Measurements from ENCODE around the gene EIF5B. TPM values are rescaled to one million over a fixed set of nuclear protein-coding genes. Genes with fewer than 3 reads are reported as not detected.
"Not testable (repeated sequence)": the region's sequence is repeated elsewhere in the genome, so short reads cannot be mapped to it uniquely, and the experiment has no call there.

EIF5B gene
- total RNA-seq, 1 donor from 2014 or later, result 31.0 TPM

DNA sequence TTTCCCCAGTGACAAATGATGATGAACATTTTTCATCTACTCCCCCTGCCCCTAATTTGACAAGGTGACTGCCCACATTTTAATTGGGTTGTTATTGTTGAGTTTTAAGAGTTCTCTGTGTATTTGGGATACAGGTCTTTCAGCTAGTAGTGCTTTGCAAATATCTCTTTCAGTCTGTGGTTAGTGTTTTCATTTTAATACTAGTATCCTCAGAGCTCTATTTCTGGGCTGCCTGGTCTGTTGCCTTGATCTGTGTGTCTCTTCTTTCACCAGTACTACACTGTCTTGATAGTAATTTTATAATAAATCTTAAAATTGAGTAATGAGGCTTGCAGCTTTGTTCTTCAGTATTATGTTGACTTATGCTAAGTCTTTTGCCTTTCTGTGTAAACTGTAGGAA is 19.7 kb downstream of the EIF5B start:
- Histone ChIP-seq H3K4me3 (no peak overlapping the region), H3K27ac (no peak overlapping the region), H3K4me1 (no peaks in the 10 kb centered on the region), H3K36me3 (peaks cover 18% of the 10 kb centered on the region), H3K9me3 (no peaks in the 10 kb centered on the region), H3K27me3 (ENCODE audit: low read depth) (no peaks in the 10 kb centered on the region)
- intact Hi-C loops (cut with DNase I), result no loop called here
- TF ChIP-seq, protein P1, sequence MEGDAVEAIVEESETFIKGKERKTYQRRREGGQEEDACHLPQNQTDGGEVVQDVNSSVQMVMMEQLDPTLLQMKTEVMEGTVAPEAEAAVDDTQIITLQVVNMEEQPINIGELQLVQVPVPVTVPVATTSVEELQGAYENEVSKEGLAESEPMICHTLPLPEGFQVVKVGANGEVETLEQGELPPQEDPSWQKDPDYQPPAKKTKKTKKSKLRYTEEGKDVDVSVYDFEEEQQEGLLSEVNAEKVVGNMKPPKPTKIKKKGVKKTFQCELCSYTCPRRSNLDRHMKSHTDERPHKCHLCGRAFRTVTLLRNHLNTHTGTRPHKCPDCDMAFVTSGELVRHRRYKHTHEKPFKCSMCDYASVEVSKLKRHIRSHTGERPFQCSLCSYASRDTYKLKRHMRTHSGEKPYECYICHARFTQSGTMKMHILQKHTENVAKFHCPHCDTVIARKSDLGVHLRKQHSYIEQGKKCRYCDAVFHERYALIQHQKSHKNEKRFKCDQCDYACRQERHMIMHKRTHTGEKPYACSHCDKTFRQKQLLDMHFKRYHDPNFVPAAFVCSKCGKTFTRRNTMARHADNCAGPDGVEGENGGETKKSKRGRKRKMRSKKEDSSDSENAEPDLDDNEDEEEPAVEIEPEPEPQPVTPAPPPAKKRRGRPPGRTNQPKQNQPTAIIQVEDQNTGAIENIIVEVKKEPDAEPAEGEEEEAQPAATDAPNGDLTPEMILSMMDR (IDR thresholded peaks at IDR 0.05), result no peak
- DNase-seq (no peak), ATAC-seq (no peak)

DNA sequence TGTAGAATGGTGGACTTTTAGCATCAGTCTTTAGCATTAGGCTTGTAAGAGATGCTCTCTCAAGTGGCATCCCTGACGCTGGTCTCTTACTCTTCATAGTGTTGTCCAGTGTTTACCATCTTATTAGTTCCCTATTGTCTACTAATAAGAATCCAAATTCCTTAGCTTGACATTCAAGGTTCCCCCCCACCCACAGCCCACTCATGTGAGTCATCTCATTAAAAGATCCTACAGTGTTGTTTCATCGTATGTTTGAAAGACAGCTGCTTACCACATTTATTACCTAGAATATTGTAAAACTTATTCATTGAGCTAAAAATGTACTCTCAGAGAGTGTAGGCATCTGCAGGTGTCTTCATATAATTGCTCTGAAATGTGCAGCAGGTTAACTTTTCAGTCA is 28.5 kb downstream of the EIF5B start:
- intact Hi-C loops (cut with DNase I), result no loop called here
- H3K27ac ChIP-seq, result no peak overlapping the region
- H3K4me1 ChIP-seq, result no peaks in the 10 kb centered on the region
- no peaks in the 10 kb centered on the region for H3K27me3 ChIP-seq (ENCODE audit: low read depth)
- peaks cover 94% of the 10 kb centered on the region for H3K36me3 ChIP-seq
- ATAC-seq (no peak), DNase-seq (no peak)
- no peaks in the 10 kb centered on the region for H3K9me3 ChIP-seq
- H3K4me3 ChIP-seq, result no peak overlapping the region
- TF ChIP-seq, protein P1 (IDR thresholded peaks at IDR 0.05), result no peak

DNA sequence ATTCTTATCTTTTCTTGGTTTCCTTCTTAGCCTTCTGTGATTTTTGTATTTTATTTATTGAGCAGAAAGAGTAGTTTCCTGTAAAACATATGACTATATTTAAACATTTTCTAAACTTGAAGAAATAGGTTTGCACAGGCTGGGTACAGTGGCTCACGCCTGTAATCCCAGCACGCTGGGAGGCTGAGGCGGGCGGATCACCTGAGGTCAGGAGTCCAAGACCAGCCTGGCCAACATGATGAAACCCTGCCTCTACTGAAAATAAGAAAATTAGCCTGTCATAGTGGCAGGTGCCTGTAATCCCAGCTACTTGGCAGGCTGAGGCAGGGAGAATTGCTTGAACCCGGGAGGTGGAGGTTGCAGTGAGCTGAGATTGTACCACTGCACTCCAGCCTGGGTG is 31.7 kb downstream of the EIF5B start:
- H3K27ac ChIP-seq; H3K4me1 ChIP-seq; H3K4me3 ChIP-seq; DNase-seq; ATAC-seq; intact Hi-C loops (cut with DNase I); H3K27me3 ChIP-seq (ENCODE audit: low read depth); H3K9me3 ChIP-seq: not testable (repeated sequence)
- H3K36me3 ChIP-seq, result peaks cover 100% of the 10 kb centered on the region

DNA sequence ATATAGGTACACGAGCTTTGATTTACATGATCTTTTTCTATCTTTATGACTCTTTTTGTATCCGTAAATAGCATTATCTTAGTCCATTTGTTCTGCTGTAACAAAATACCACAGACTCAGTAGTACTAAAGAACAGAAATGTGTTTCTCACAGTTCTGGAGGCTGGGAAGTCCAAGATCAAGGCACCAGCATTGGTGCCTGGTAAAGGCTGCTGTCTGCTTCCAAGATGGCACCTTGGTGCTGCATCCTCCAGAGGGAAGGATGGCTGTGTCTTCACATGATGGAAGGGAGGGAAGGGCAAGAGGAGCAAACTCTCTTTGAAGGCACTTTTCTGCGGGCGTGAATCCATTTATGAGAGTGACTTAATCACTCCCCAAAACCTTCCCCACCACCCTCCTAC is 36.0 kb downstream of the EIF5B start:
- TF ChIP-seq, protein P1 (IDR thresholded peaks at IDR 0.05), result no peak
- Histone ChIP-seq H3K9me3 (no peaks in the 10 kb centered on the region), H3K4me3 (no peak overlapping the region), H3K27me3 (ENCODE audit: low read depth) (no peaks in the 10 kb centered on the region), H3K27ac (no peak overlapping the region), H3K36me3 (peaks cover 98% of the 10 kb centered on the region), H3K4me1 (no peaks in the 10 kb centered on the region)
- ATAC-seq (no peak), DNase-seq (no peak)
- intact Hi-C loops (cut with DNase I), result no loop called here

DNA sequence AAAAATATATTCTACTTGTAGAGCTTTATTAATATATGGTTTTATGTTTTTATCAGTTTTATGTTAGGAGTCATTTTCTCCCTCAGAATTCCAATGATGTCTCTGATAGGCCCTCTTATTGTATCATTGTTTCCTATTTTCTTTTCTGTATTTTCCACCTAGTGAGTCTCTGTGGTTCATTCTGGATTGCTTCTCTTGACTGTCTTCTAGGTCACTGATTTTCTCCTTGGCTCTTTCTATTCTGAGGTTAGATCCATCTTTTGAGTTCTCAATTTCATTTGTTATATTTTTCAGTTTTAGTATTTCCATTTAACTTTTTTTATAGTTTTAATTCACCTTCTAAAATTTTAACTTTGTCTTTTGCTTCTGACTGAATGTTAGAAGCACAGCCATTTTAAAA is 37.6 kb downstream of the EIF5B start:
- no peak for ATAC-seq
- intact Hi-C loops (cut with DNase I), result no loop called here
- no peak for DNase-seq
- Histone ChIP-seq H3K4me3 (no peak overlapping the region), H3K27me3 (ENCODE audit: low read depth) (no peaks in the 10 kb centered on the region), H3K36me3 (peaks cover 98% of the 10 kb centered on the region), H3K4me1 (no peaks in the 10 kb centered on the region), H3K27ac (no peak overlapping the region), H3K9me3 (no peaks in the 10 kb centered on the region)
- TF ChIP-seq, protein P1 (IDR thresholded peaks at IDR 0.05), result no peak

DNA sequence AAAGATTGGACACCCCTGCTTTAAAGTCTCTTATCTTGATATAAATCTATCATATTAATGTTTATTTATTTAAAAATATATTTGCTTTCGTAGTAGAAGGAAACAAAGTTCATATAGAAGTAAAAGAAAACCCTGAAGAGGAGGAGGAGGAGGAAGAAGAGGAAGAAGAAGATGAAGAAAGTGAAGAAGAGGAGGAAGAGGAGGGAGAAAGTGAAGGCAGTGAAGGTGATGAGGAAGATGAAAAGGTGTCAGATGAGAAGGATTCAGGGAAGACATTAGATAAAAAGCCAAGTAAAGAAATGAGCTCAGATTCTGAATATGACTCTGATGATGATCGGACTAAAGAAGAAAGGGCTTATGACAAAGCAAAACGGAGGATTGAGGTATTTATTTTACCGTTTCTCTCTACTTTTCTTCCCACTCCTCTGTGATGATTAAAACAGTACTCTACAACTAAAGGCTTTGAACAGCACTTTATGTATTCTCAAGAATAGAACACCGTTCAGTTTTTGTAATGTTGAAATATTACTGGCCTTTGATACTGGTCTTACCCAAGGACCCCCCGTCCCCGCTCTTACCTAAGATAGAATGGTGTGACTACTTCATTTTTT is 39.2 kb downstream of the EIF5B start:
- Histone ChIP-seq H3K9me3 (no peaks in the 10 kb centered on the region), H3K36me3 (peaks cover 97% of the 10 kb centered on the region), H3K27ac (no peak overlapping the region), H3K27me3 (ENCODE audit: low read depth) (no peaks in the 10 kb centered on the region), H3K4me1 (no peaks in the 10 kb centered on the region), H3K4me3 (no peak overlapping the region)
- ATAC-seq, result no peak
- DNase-seq, result no peak
- TF ChIP-seq, protein P1 (IDR thresholded peaks at IDR 0.05), result no peak
- intact Hi-C loops (cut with DNase I), result no loop called here

Data from lower lobe of right lung (tissue), 2 donors.